ENCODE measurements around the gene MUC20.
A peak's percentile ranks its signal among the peaks of the same experiment; 100 is the strongest.
"Not testable (repeated sequence)": the region's sequence is repeated elsewhere in the genome, so short reads cannot be mapped to it uniquely, and the experiment has no call there.

Gene MUC20, protein sequence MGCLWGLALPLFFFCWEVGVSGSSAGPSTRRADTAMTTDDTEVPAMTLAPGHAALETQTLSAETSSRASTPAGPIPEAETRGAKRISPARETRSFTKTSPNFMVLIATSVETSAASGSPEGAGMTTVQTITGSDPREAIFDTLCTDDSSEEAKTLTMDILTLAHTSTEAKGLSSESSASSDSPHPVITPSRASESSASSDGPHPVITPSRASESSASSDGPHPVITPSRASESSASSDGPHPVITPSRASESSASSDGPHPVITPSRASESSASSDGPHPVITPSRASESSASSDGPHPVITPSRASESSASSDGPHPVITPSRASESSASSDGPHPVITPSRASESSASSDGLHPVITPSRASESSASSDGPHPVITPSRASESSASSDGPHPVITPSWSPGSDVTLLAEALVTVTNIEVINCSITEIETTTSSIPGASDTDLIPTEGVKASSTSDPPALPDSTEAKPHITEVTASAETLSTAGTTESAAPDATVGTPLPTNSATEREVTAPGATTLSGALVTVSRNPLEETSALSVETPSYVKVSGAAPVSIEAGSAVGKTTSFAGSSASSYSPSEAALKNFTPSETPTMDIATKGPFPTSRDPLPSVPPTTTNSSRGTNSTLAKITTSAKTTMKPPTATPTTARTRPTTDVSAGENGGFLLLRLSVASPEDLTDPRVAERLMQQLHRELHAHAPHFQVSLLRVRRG

DNA sequence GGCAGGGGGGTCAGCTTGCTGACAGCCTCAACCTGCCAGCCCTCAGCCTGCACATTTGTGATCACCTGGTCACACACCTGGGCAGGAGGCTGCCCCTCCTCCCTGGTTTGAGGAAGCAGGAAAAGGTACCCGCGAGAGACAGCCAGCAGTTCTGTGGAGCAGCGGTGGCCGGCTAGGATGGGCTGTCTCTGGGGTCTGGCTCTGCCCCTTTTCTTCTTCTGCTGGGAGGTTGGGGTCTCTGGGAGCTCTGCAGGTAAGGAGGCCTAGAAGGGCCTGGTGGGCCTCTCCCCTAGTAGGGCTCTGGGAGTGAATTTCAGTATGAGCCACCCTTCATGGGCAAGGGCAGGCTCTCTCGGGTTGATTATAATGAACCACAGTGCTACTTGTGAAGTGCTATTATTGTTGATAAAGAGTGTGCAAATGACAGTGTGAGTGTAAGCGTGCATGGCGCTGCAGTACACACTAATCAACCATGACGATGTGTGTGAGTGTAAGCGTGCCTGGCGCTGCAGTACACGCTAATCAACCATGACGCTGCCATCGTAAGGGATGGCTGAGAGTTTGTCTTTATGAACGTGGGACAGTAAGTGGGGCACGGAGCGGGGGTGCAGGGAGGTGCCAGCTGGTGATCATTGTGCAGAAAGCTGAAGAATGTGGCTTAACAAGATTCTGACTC lies at the start of gene MUC20:
TSS of gene MUC20 (plus strand) at position 148 of the 676 bp plus-strand sequence. CDS start at position 178, 30 bp downstream.
- H3K4me1 ChIP-seq (ENCODE audit: control insufficient read depth in 2 of 2, insufficient read depth in 2 of 2, low read length in 2 of 2) = peaks cover 4 to 10% of the 10 kb centered on the region in 2 donors
- peak within 1 kb of the TSS; percentile 28 to 51 for H3K4me3 ChIP-seq (ENCODE audit: low read length in 2 of 2)
- H3K27ac ChIP-seq (ENCODE audit: low read depth in 2 of 2, low read length in 2 of 2) = peak within 1 kb of the TSS; percentile 73 to 78
- H3K36me3 ChIP-seq (ENCODE audit: control insufficient read depth in 2 of 2, insufficient read depth in 2 of 2, low read length in 2 of 2); H3K9me3 ChIP-seq (ENCODE audit: control insufficient read depth in 2 of 2, low read length in 2 of 2); H3K27me3 ChIP-seq (ENCODE audit: control insufficient read depth in 2 of 2, insufficient read depth in 2 of 2, low read length in 2 of 2): not testable (repeated sequence)
- H3K9ac ChIP-seq (ENCODE audit: low read depth in 1 of 2, low read length in 2 of 2) = peak within 1 kb of the TSS; percentile 34 to 57

DNA sequence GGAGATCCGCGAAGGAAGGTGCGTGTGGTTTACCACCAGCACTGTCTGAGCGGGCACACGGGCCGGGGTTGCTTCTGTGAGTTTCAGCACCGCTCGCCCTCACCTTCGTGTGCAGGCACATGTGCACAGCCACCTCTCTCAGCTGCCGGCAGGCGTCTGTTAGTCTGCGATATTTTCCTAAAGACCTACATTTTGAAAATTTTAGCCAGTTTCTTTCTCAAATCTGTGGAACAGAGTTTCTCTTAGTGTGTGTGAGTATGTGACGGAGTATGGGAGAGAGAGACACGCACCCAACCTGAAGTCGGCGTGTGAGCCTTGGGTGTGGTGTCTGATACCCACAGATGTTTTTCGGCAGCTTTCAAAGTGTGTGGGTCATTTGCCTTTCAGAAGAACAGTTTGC lies 49.5 kb upstream of the MUC20 start:
- peaks cover 4 to 19% of the 10 kb centered on the region in 2 donors for H3K36me3 ChIP-seq (ENCODE audit: control insufficient read depth in 2 of 2, insufficient read depth in 2 of 2, low read length in 2 of 2)
- H3K4me1 ChIP-seq (ENCODE audit: control insufficient read depth in 2 of 2, insufficient read depth in 2 of 2, low read length in 2 of 2); H3K27ac ChIP-seq (ENCODE audit: low read depth in 2 of 2, low read length in 2 of 2); H3K9me3 ChIP-seq (ENCODE audit: control insufficient read depth in 2 of 2, low read length in 2 of 2); H3K27me3 ChIP-seq (ENCODE audit: control insufficient read depth in 2 of 2, insufficient read depth in 2 of 2, low read length in 2 of 2); H3K4me3 ChIP-seq (ENCODE audit: low read length in 2 of 2); H3K9ac ChIP-seq (ENCODE audit: low read depth in 1 of 2, low read length in 2 of 2): not testable (repeated sequence)

DNA sequence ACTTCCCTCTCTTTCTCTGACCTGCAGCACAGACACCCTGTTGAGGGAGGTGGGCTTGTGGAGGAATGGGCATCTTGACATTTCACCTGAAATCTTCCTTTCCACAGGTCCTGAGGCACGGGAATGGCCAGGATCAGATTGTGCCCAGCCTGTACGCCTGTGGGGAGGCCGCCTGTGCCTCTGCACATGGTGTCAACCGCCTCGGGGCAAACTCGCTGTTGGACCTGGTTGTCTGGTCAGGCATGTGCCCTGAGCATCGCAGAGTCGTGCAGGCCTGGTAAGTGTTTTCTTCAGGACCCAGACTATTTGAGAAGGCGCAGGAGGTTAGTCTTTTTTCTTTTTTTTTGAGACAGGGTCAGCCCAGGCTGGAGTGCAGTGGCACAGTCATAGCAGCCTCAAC lies 47.1 kb upstream of the MUC20 start:
- H3K27me3 ChIP-seq (ENCODE audit: control insufficient read depth in 2 of 2, insufficient read depth in 2 of 2, low read length in 2 of 2); H3K4me1 ChIP-seq (ENCODE audit: control insufficient read depth in 2 of 2, insufficient read depth in 2 of 2, low read length in 2 of 2); H3K9me3 ChIP-seq (ENCODE audit: control insufficient read depth in 2 of 2, low read length in 2 of 2); H3K27ac ChIP-seq (ENCODE audit: low read depth in 2 of 2, low read length in 2 of 2); H3K9ac ChIP-seq (ENCODE audit: low read depth in 1 of 2, low read length in 2 of 2); H3K4me3 ChIP-seq (ENCODE audit: low read length in 2 of 2): not testable (repeated sequence)
- peaks cover 4 to 23% of the 10 kb centered on the region in 2 donors for H3K36me3 ChIP-seq (ENCODE audit: control insufficient read depth in 2 of 2, insufficient read depth in 2 of 2, low read length in 2 of 2)

DNA sequence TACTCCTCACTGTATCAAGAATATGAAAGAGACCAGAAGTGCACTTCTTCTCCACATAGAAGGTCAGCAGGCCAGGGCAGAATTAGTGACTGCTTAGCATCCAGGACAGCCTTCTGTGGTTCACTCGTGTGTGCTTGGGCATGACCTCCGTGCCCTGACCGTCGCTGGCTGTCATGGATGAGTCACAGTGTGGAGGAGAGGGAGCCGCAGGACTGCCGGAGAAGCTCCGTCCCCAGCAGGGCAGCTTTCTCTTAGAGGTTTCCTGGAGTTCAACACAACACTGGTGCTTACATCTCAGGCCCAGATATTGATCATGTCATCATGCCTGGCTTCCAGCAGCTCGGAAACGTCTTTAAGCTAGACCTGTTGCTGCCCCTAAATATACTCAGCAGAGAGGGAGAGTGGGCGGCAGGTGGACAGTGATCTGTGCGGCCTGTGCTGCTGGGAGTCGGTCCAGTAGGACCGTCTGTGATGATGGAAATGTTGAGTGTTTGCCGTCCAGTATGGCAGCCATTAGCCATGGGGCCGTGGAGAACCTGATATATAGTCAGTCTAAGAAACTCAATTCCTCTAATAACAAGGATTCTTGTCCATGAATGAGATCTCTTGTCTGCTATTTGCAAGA lies 42.3 kb upstream of the MUC20 start:
- H3K36me3 ChIP-seq (ENCODE audit: control insufficient read depth in 2 of 2, insufficient read depth in 2 of 2, low read length in 2 of 2) = peaks cover 5 to 25% of the 10 kb centered on the region in 2 donors
- not testable (repeated sequence) for H3K9me3 ChIP-seq (ENCODE audit: control insufficient read depth in 2 of 2, low read length in 2 of 2); H3K27ac ChIP-seq (ENCODE audit: low read depth in 2 of 2, low read length in 2 of 2); H3K9ac ChIP-seq (ENCODE audit: low read depth in 1 of 2, low read length in 2 of 2); H3K27me3 ChIP-seq (ENCODE audit: control insufficient read depth in 2 of 2, insufficient read depth in 2 of 2, low read length in 2 of 2); H3K4me3 ChIP-seq (ENCODE audit: low read length in 2 of 2); H3K4me1 ChIP-seq (ENCODE audit: control insufficient read depth in 2 of 2, insufficient read depth in 2 of 2, low read length in 2 of 2)

DNA sequence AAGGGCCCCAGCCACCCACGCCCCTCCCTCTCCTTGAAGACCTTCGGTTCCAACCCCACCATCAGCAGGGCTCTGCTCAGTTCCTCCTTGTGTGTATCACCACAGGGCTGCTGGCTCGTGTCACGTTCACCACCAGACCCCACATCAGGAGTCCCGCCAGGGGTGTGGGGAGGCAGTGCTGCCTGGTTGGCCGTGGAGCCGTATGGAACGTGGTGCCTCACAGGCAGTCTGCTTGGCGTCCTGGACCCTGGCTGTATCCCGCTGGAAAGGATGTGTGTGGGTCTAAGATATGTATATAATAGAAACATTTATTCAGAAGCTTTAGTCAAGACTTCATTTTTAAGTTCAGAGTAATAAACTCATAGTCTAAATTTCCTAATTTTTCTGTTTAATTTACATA lies 40.1 kb upstream of the MUC20 start:
- not testable (repeated sequence) for H3K27ac ChIP-seq (ENCODE audit: low read depth in 2 of 2, low read length in 2 of 2); H3K9ac ChIP-seq (ENCODE audit: low read depth in 1 of 2, low read length in 2 of 2); H3K9me3 ChIP-seq (ENCODE audit: control insufficient read depth in 2 of 2, low read length in 2 of 2); H3K27me3 ChIP-seq (ENCODE audit: control insufficient read depth in 2 of 2, insufficient read depth in 2 of 2, low read length in 2 of 2); H3K4me3 ChIP-seq (ENCODE audit: low read length in 2 of 2)
- Histone ChIP-seq H3K36me3 (ENCODE audit: control insufficient read depth in 2 of 2, insufficient read depth in 2 of 2, low read length in 2 of 2) (peaks cover 6 to 22% of the 10 kb centered on the region in 2 donors), H3K4me1 (ENCODE audit: control insufficient read depth in 2 of 2, insufficient read depth in 2 of 2, low read length in 2 of 2) (peaks cover 9 to 10% of the 10 kb centered on the region in 2 donors)

DNA sequence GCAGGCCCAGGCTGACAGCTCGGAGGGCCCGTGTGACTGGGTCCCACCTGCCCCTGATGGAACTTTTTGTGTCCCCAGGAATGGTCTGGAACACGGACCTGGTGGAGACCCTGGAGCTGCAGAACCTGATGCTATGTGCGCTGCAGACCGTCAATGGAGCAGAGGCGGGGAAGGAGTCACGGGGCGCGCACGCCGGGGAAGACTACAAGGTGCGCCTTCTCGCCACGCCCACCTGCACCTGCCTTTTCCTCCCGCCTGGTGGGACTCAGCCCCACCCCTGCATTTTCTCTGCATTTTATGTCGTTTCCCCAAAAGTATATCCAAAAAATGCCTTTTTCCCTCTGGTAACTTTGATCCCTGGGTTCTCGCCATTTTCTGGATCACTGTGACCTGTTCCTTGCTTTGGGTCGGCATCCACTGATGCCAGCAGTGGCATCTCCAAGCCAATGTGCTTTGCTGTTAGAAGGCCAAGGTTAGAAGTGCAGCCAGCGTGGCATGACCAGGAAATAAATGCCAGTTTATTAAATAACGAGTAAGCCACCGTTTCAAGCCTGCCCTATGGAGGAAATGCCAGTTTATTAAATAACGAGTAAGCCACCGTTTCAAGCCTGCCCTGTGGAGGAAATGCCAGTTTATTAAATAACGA lies 39.2 kb upstream of the MUC20 start:
- H3K9ac ChIP-seq (ENCODE audit: low read depth in 1 of 2, low read length in 2 of 2); H3K4me3 ChIP-seq (ENCODE audit: low read length in 2 of 2); H3K27me3 ChIP-seq (ENCODE audit: control insufficient read depth in 2 of 2, insufficient read depth in 2 of 2, low read length in 2 of 2); H3K9me3 ChIP-seq (ENCODE audit: control insufficient read depth in 2 of 2, low read length in 2 of 2): not testable (repeated sequence)
- Histone ChIP-seq H3K36me3 (ENCODE audit: control insufficient read depth in 2 of 2, insufficient read depth in 2 of 2, low read length in 2 of 2) (peaks cover 6 to 28% of the 10 kb centered on the region in 2 donors), H3K4me1 (ENCODE audit: control insufficient read depth in 2 of 2, insufficient read depth in 2 of 2, low read length in 2 of 2) (peaks cover 9 to 10% of the 10 kb centered on the region in 2 donors), H3K27ac (ENCODE audit: low read depth in 2 of 2, low read length in 2 of 2) (peak overlapping the region in 1 of 2 donors; percentile 72)

DNA sequence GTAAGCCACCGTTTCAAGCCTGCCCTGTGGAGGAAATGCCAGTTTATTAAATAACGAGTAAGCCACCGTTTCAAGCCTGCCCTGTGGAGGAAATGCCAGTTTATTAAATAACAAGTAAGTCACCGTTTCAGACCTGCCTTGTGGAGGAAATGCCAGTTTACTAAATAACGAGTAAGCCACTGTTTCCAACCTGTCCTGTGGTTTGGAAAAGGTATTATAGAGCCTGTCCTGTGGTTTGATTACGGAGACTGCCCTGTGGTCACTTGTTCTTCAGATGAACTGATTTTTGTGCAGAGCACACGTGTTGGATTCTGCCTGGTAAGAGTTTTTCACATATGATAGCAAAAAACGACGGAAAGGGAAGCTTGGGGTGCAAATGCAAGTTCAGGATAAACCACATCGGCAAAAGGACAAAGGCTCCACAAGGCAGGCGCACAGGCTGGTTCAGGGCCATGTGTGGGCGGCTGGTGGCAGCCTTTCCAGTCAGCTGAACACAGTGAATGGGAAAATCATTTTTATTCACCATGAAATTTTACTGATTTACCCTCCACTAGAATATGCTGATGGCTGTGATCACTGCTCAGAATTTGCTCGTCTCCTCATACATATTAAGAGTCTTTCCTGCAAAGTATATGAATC lies 38.6 kb upstream of the MUC20 start:
- H3K27ac ChIP-seq (ENCODE audit: low read depth in 2 of 2, low read length in 2 of 2) = peak overlapping the region; percentile 72 to 80
- peaks cover 9 to 10% of the 10 kb centered on the region in 2 donors for H3K4me1 ChIP-seq (ENCODE audit: control insufficient read depth in 2 of 2, insufficient read depth in 2 of 2, low read length in 2 of 2)
- not testable (repeated sequence) for H3K9ac ChIP-seq (ENCODE audit: low read depth in 1 of 2, low read length in 2 of 2); H3K27me3 ChIP-seq (ENCODE audit: control insufficient read depth in 2 of 2, insufficient read depth in 2 of 2, low read length in 2 of 2); H3K4me3 ChIP-seq (ENCODE audit: low read length in 2 of 2); H3K9me3 ChIP-seq (ENCODE audit: control insufficient read depth in 2 of 2, low read length in 2 of 2)
- H3K36me3 ChIP-seq (ENCODE audit: control insufficient read depth in 2 of 2, insufficient read depth in 2 of 2, low read length in 2 of 2) = peaks cover 6 to 28% of the 10 kb centered on the region in 2 donors

DNA sequence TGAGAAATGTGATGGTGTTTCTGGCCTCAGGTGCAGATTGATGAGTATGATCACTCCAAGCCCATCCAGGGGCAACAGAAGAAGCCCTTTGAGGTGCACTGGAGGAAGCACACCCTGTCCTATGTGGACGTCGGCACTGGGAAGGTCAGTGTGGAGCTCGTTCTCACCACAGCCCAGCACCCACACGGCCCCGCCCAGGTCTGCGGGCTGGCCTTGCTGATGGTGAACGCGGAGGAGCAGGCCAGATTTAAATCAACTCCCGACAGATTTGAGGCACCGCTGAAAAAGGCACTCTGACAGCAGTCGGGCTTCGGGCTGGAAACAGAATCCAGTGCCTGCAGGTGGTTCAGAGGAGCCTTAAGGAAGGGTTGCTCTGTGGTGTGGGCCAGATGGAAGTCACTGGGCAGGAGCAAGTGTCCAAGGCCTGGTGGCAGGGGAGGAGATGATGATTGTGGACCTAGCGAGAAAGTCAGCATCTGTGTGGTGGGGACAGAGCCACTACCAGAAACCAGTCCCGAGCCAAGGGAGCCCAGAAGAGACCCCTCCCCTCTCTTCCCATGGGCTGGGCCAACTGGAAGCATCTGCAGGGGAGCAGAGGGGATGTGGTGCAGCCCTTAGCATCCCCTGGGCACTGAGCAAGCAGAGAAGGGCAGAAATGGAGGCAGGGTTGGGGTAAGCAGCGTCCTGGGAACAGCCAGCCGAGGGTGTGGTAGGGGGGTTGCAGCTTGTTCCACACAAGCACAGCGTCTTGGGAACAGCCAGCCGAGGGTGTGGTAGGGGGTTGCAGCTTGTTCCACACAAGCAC lies 36.9 kb upstream of the MUC20 start:
- Histone ChIP-seq H3K27ac (ENCODE audit: low read depth in 2 of 2, low read length in 2 of 2) (peak overlapping the region; percentile 91 to 93), H3K4me1 (ENCODE audit: control insufficient read depth in 2 of 2, insufficient read depth in 2 of 2, low read length in 2 of 2) (peaks cover 9 to 10% of the 10 kb centered on the region in 2 donors), H3K36me3 (ENCODE audit: control insufficient read depth in 2 of 2, insufficient read depth in 2 of 2, low read length in 2 of 2) (peaks cover 6 to 17% of the 10 kb centered on the region in 2 donors), H3K9ac (ENCODE audit: low read depth in 1 of 2, low read length in 2 of 2) (peak overlapping the region in 1 of 2 donors; percentile 30), H3K4me3 (ENCODE audit: low read length in 2 of 2) (peak overlapping the region in 1 of 2 donors; percentile 31)
- not testable (repeated sequence) for H3K9me3 ChIP-seq (ENCODE audit: control insufficient read depth in 2 of 2, low read length in 2 of 2); H3K27me3 ChIP-seq (ENCODE audit: control insufficient read depth in 2 of 2, insufficient read depth in 2 of 2, low read length in 2 of 2)
